Hepatocyte (in vitro differentiated cells): Measurements from ENCODE around the gene DLG2.

Experiments
- EZH2 ChIP-seq: fragments of 200-600 bp; sonication (generic); IDR thresholded peaks from 2 replicates; pipeline ENCODE4 v1.6.1; 2016; ENCODE audit warnings: antibody characterized with exemption, mild to moderate bottlenecking, borderline replicate concordance
- EZH2phosphoT487 ChIP-seq: fragments of 200-600 bp; sonication (generic); IDR thresholded peaks from one replicate; pipeline ENCODE4 v1.6.1; 2018; ENCODE audit warnings: antibody characterized with exemption, mild to moderate bottlenecking, low read depth, moderate library complexity; ENCODE audit not compliant: unreplicated experiment, severe bottlenecking
- TF ChIP-seq, protein P1 (sequence below): fragments of 200-600 bp; sonication (generic); IDR thresholded peaks from 2 replicates; pipeline ENCODE4 v1.5.1; 2016; ENCODE audit warnings: antibody characterized with exemption, mild to moderate bottlenecking; ENCODE audit not compliant: poor library complexity

DNA sequence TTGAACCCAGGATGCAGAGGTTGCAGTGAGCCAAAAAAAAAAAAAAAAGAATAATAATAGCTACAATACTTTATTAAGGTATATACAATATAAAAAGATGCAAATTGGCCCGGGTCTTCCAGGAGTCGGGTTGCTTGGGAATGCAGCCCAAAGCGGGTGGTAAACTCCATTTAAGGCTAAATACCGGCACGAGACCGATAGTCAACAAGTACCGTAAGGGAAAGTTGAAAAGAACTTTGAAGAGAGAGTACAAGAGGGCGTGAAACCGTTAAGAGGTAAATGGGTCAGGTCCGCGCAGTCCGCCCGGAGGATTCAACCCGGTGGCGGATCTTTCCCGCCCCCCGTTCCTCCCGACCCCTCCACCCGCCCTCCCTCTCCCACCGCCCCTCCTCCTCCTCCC, 143.3 kb downstream of the DLG2 start:
- TF ChIP-seq, protein P1, sequence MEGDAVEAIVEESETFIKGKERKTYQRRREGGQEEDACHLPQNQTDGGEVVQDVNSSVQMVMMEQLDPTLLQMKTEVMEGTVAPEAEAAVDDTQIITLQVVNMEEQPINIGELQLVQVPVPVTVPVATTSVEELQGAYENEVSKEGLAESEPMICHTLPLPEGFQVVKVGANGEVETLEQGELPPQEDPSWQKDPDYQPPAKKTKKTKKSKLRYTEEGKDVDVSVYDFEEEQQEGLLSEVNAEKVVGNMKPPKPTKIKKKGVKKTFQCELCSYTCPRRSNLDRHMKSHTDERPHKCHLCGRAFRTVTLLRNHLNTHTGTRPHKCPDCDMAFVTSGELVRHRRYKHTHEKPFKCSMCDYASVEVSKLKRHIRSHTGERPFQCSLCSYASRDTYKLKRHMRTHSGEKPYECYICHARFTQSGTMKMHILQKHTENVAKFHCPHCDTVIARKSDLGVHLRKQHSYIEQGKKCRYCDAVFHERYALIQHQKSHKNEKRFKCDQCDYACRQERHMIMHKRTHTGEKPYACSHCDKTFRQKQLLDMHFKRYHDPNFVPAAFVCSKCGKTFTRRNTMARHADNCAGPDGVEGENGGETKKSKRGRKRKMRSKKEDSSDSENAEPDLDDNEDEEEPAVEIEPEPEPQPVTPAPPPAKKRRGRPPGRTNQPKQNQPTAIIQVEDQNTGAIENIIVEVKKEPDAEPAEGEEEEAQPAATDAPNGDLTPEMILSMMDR = no peak
- TF ChIP-seq EZH2 (no peak), EZH2phosphoT487 (no peak)
